Measurements from ENCODE around the gene PARP8. TPM values are rescaled to one million over a fixed set of nuclear protein-coding genes. Genes with fewer than 3 reads are reported as not detected.
"Not testable (repeated sequence)": the region's sequence is repeated elsewhere in the genome, so short reads cannot be mapped to it uniquely, and the experiment has no call there.

The PARP8 gene
- total RNA-seq, 2 donors from 2014 or later: 3.9 to 6.6 TPM

- Histone ChIP-seq H3K4me3 (no peak overlapping the region), H3K36me3 (no peaks in the 10 kb centered on the region), H3K27me3 (no peaks in the 10 kb centered on the region), H3K9me3 (peaks cover 0 to 15% of the 10 kb centered on the region in 2 donors), H3K27ac (no peak overlapping the region), H3K4me1 (no peaks in the 10 kb centered on the region)
- TF ChIP-seq, protein P1, sequence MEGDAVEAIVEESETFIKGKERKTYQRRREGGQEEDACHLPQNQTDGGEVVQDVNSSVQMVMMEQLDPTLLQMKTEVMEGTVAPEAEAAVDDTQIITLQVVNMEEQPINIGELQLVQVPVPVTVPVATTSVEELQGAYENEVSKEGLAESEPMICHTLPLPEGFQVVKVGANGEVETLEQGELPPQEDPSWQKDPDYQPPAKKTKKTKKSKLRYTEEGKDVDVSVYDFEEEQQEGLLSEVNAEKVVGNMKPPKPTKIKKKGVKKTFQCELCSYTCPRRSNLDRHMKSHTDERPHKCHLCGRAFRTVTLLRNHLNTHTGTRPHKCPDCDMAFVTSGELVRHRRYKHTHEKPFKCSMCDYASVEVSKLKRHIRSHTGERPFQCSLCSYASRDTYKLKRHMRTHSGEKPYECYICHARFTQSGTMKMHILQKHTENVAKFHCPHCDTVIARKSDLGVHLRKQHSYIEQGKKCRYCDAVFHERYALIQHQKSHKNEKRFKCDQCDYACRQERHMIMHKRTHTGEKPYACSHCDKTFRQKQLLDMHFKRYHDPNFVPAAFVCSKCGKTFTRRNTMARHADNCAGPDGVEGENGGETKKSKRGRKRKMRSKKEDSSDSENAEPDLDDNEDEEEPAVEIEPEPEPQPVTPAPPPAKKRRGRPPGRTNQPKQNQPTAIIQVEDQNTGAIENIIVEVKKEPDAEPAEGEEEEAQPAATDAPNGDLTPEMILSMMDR (IDR thresholded peaks at IDR 0.05): no peak
- DNase-seq (ENCODE audit: low spot score): no peak
Observed at GRCh38 chr5:50800410-50800809, 134.0 kb downstream of the PARP8 start.

GRCh38 chr5:50807661-50808060, 141.2 kb downstream of the PARP8 start:
- Histone ChIP-seq H3K4me3 (no peak overlapping the region), H3K36me3 (no peaks in the 10 kb centered on the region), H3K4me1 (no peaks in the 10 kb centered on the region), H3K27ac (peak overlapping the region in 1 of 2 donors; percentile 53), H3K9me3 (peaks cover 0 to 12% of the 10 kb centered on the region in 2 donors), H3K27me3 (no peaks in the 10 kb centered on the region)
- DNase-seq (ENCODE audit: low spot score): no peak
- TF ChIP-seq, protein P1 (IDR thresholded peaks at IDR 0.05): no peak

DNA sequence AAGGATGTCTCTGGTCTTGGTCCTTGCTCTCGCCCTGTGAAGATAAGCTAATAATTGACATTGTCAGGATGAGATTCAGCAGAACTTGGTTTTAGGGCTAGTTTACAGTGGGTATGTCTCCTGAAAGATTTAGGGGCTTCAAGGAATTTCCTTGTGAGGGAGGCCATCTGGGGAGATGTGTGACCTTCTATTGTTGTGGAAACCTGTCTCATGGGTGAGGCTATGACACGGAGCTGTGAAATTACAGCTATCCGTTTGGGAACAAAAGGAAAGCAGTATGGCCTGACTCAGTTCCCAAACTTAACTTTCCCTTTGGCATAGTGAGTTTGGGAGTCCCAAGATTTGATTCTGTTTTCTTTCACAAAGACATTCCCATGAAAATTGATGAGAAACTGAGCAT, 142.0 kb downstream of the PARP8 start:
- no peak for DNase-seq (ENCODE audit: low spot score)

DNA sequence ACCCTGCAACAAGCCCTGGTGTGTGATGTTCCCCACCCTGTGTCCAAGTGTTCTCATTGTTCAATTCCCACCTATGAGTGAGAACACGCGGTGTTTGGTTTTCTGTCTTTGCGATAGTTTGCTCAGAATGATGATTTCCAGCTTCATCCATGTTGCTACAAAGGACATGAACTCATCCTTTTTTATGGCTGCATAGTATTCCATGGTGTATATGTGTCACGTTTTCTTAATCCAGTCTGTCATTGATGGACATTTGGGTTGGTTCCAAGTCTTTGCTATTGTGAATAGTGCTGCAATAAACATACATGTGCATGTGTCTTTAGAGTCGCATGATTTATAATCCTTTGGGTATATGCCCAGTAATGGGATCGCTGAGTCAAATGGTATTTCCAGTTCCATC, 145.3 kb downstream of the PARP8 start:
- H3K27ac ChIP-seq; H3K9me3 ChIP-seq; H3K4me1 ChIP-seq; H3K27me3 ChIP-seq; H3K4me3 ChIP-seq; DNase-seq (ENCODE audit: low spot score); H3K36me3 ChIP-seq: not testable (repeated sequence)

More for the DNA sequence above, 142.0 kb downstream of the PARP8 start:
- Histone ChIP-seq H3K4me3 (no peak overlapping the region), H3K27ac (no peak overlapping the region), H3K27me3 (no peaks in the 10 kb centered on the region), H3K36me3 (no peaks in the 10 kb centered on the region), H3K4me1 (no peaks in the 10 kb centered on the region), H3K9me3 (peaks cover 0 to 4% of the 10 kb centered on the region in 2 donors)
- TF ChIP-seq, protein P1 (IDR thresholded peaks at IDR 0.05): no peak

- no peak overlapping the region for H3K27ac ChIP-seq
- H3K9me3 ChIP-seq: no peaks in the 10 kb centered on the region
- no peaks in the 10 kb centered on the region for H3K4me1 ChIP-seq
- no peak overlapping the region for H3K4me3 ChIP-seq
- TF ChIP-seq, protein P1 (IDR thresholded peaks at IDR 0.05): no peak
- no peaks in the 10 kb centered on the region for H3K36me3 ChIP-seq
- H3K27me3 ChIP-seq: no peaks in the 10 kb centered on the region
- DNase-seq (ENCODE audit: low spot score): no peak
Observed at GRCh38 chr5:50813691-50814090, 147.3 kb downstream of the PARP8 start.

- no peak for DNase-seq (ENCODE audit: low spot score)
- H3K4me3 ChIP-seq: no peak overlapping the region
- H3K36me3 ChIP-seq: no peaks in the 10 kb centered on the region
- no peaks in the 10 kb centered on the region for H3K9me3 ChIP-seq
- H3K27me3 ChIP-seq: no peaks in the 10 kb centered on the region
- no peak overlapping the region for H3K27ac ChIP-seq
- TF ChIP-seq, protein P1 (IDR thresholded peaks at IDR 0.05): no peak
- H3K4me1 ChIP-seq: no peaks in the 10 kb centered on the region
Observed at GRCh38 chr5:50814556-50814955, 148.1 kb downstream of the PARP8 start.

Data from right atrium auricular region (tissue), 2 donors.